HEK293 (cell line): ENCODE results near the gene HNRNPH2.
A peak's percentile ranks its signal among the peaks of the same experiment; 100 is the strongest.

Source experiments
- GLIS1 ChIP-seq: fragments of 450-650 bp; formaldehyde crosslinking; IDR thresholded peaks from 2 replicates; pipeline ENCODE4 v1.5.1; 2016; ENCODE audit warnings: missing biosample characterization, missing genetic modification characterization
- HOXC10 ChIP-seq: sonication (generic); formaldehyde crosslinking; IDR thresholded peaks from 2 replicates; pipeline ENCODE4 v1.8.1; 2023; ENCODE audit warnings: mild to moderate bottlenecking, missing genetic modification reagents
- PRDM4 ChIP-seq: fragments of 450-650 bp; formaldehyde crosslinking; IDR thresholded peaks from 2 replicates; pipeline ENCODE4 v1.5.1; 2017; ENCODE audit warnings: missing biosample characterization, missing genetic modification characterization
- SP2 ChIP-seq: fragments of 450-650 bp; formaldehyde crosslinking; IDR thresholded peaks from 2 replicates; pipeline ENCODE4 v1.5.1; 2016; ENCODE audit warnings: missing biosample characterization, missing genetic modification characterization
- ZBTB7A ChIP-seq: fragments of 450-650 bp; formaldehyde crosslinking; IDR thresholded peaks from 2 replicates; pipeline ENCODE4 v1.5.1; 2016; ENCODE audit warnings: low read depth, missing biosample characterization, missing genetic modification characterization
- ZNF169 ChIP-seq: fragments of 450-650 bp; formaldehyde crosslinking; IDR thresholded peaks from 2 replicates; pipeline ENCODE4 v1.5.1; 2016; ENCODE audit warnings: missing biosample characterization, missing genetic modification characterization
- ZNF248 ChIP-seq: fragments of 450-650 bp; formaldehyde crosslinking; IDR thresholded peaks from 2 replicates; pipeline ENCODE4 v1.5.1; 2017; ENCODE audit warnings: missing biosample characterization, missing genetic modification characterization
- ZNF280C ChIP-seq: fragments of 450-650 bp; formaldehyde crosslinking; IDR thresholded peaks from 2 replicates; pipeline ENCODE4 v1.5.1; 2016; ENCODE audit warnings: missing biosample characterization, missing genetic modification characterization
- ZNF394 ChIP-seq: fragments of 450-650 bp; formaldehyde crosslinking; IDR thresholded peaks from 2 replicates; pipeline ENCODE4 v1.5.1; 2016; ENCODE audit warnings: missing biosample characterization, missing genetic modification characterization, mild to moderate bottlenecking, moderate library complexity, borderline replicate concordance
- ZNF433 ChIP-seq: fragments of 450-650 bp; formaldehyde crosslinking; IDR thresholded peaks from 2 replicates; pipeline ENCODE4 v1.5.1; 2016; ENCODE audit warnings: missing biosample characterization, missing genetic modification characterization, low read depth
- ZNF544 ChIP-seq: fragments of 450-650 bp; formaldehyde crosslinking; IDR thresholded peaks from 2 replicates; pipeline ENCODE4 v1.5.0; 2017; ENCODE audit warnings: missing biosample characterization, missing genetic modification characterization
- ZNF548 ChIP-seq: fragments of 450-650 bp; formaldehyde crosslinking; IDR thresholded peaks from 2 replicates; pipeline ENCODE4 v1.5.1; 2016; ENCODE audit warnings: missing biosample characterization, missing genetic modification characterization
- ZNF561 ChIP-seq: fragments of 450-650 bp; IDR thresholded peaks from 2 replicates; pipeline ENCODE4 v1.5.1; 2018; ENCODE audit warnings: missing biosample characterization, missing genetic modification characterization, borderline replicate concordance
- ZNF571 ChIP-seq: fragments of 450-650 bp; formaldehyde crosslinking; IDR thresholded peaks from 2 replicates; pipeline ENCODE4 v1.5.0; 2017; ENCODE audit warnings: missing biosample characterization, missing genetic modification characterization
- ZNF610 ChIP-seq: fragments of 450-650 bp; formaldehyde crosslinking; IDR thresholded peaks from 2 replicates; pipeline ENCODE4 v1.5.1; 2016; ENCODE audit warnings: missing biosample characterization, missing genetic modification characterization, borderline replicate concordance
- ZNF654 ChIP-seq: fragments of 450-650 bp; formaldehyde crosslinking; IDR thresholded peaks from 2 replicates; pipeline ENCODE4 v1.5.1; 2016; ENCODE audit warnings: low read depth, missing biosample characterization, missing genetic modification characterization
- ZNF660 ChIP-seq: fragments of 450-650 bp; IDR thresholded peaks from 2 replicates; pipeline ENCODE4 v1.5.1; 2018; ENCODE audit warnings: missing biosample characterization, mild to moderate bottlenecking, missing genetic modification characterization
- ZNF664 ChIP-seq: fragments of 450-650 bp; formaldehyde crosslinking; IDR thresholded peaks from 2 replicates; pipeline ENCODE4 v1.5.1; 2016; ENCODE audit warnings: missing biosample characterization, missing genetic modification characterization
- ZNF670 ChIP-seq: fragments of 450-650 bp; formaldehyde crosslinking; IDR thresholded peaks from 2 replicates; pipeline ENCODE4 v1.5.1; 2016; ENCODE audit warnings: missing biosample characterization, missing genetic modification characterization, low read depth
- ZNF707 ChIP-seq: fragments of 450-650 bp; formaldehyde crosslinking; IDR thresholded peaks from 2 replicates; pipeline ENCODE4 v1.5.1; 2016; ENCODE audit warnings: missing biosample characterization, missing genetic modification characterization
- ZNF76 ChIP-seq: fragments of 450-650 bp; formaldehyde crosslinking; IDR thresholded peaks from 2 replicates; pipeline ENCODE4; 2016; ENCODE audit warnings: low read depth, missing biosample characterization, missing genetic modification characterization, borderline replicate concordance
- ZNF776 ChIP-seq: fragments of 450-650 bp; formaldehyde crosslinking; IDR thresholded peaks from 2 replicates; pipeline ENCODE4 v1.5.0; 2017; ENCODE audit warnings: missing biosample characterization, missing genetic modification characterization, borderline replicate concordance
- ZNF777 ChIP-seq: fragments of 450-650 bp; formaldehyde crosslinking; IDR thresholded peaks from 2 replicates; pipeline ENCODE4 v1.5.1; 2017; ENCODE audit warnings: missing biosample characterization, missing genetic modification characterization, borderline replicate concordance
- ZNF837 ChIP-seq: fragments of 450-650 bp; formaldehyde crosslinking; IDR thresholded peaks from 2 replicates; pipeline ENCODE4 v1.5.1; 2016; ENCODE audit warnings: missing biosample characterization, missing genetic modification characterization
- TF ChIP-seq, protein P1 (sequence below): fragments of 450-650 bp; formaldehyde crosslinking; IDR thresholded peaks from 2 replicates; pipeline ENCODE4 v1.5.1; 2016; ENCODE audit warnings: missing biosample characterization, missing genetic modification characterization
- TF ChIP-seq, protein P2 (sequence below): fragments of 450-650 bp; formaldehyde crosslinking; IDR thresholded peaks from 2 replicates; pipeline ENCODE4 v1.5.1; 2017; ENCODE audit warnings: missing biosample characterization, missing genetic modification characterization
- TF ChIP-seq, protein P3 (sequence below): fragments of 450-650 bp; IDR thresholded peaks from 2 replicates; pipeline ENCODE4 v1.5.1; 2018; ENCODE audit warnings: missing biosample characterization, missing genetic modification characterization
- TF ChIP-seq, protein P4 (sequence below): fragments of 450-650 bp; IDR thresholded peaks from 2 replicates; pipeline ENCODE4 v1.5.1; 2018; ENCODE audit warnings: missing biosample characterization, mild to moderate bottlenecking, missing genetic modification characterization

Gene HNRNPH2

DNA sequence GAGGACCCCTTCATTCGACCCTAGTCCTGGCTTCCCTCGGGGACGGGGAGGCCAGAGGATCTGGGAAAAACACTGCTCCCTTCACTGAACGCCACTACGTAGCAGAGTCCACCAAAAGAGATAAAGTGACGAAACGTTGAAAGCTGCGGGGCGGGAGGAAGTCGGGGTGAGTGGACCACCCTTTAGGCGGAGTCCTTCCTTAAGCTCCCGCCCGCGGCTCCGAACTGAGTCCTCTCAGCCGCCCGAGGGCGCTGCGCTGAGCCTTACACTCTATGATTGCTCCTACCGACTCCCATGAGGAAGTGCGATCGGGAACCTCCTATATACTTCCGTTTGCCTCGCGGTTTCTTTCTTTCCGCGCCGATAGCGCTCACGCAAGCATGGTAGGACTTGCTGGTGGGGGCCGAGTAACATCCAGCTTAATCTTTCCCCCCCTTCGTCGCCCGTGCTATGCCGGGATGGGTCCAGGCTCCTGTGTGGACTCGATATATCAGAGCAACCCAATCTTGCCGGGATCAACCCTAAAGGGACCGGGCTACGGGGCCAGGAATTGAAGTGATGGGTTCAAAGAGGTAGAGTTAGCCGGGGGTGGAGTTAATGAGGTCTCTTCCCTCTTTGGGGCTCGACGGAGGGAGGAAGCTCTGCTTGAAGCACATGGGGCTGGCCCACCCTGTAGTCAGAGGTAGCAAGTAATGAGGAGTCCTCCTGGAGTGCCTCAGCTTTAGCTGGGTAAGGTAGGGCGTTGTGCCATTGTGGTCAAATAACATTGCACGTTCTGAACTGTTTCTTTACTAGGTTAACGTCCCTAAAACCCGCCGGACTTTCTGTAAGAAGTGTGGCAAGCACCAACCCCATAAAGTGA is 17.1 kb upstream of the HNRNPH2 start, which contains the start of gene RPL36A (continued):
- TF ChIP-seq ZNF76 (tag by site-specific recombination) (peak; percentile 90), ZNF664 (tag by site-specific recombination) (peak; percentile 33; the same call in 1 of the 2 replicates), PRDM4 (peak; percentile 13; the same call in 1 of the 2 replicates), ZNF707 (tag by site-specific recombination) (no peak), ZNF610 (tag by site-specific recombination) (0 out of 2 replicates have a peak, but pooled peaks have one; percentile 63), ZNF571 (tag by site-specific recombination) (no peak), ZNF837 (tag by site-specific recombination) (no peak), ZNF548 (tag by site-specific recombination) (no peak), HOXC10 (CRISPR knock-in tag) (no peak), ZNF248 (tag by site-specific recombination) (no peak), ZNF654 (tag by site-specific recombination) (peak; percentile 14; the same call in 1 of the 2 replicates), ZNF561 (tag by site-specific recombination) (peak; percentile 87; the same call in 1 of the 2 replicates), ZNF433 (tag by site-specific recombination) (no peak), SP2 (tag by site-specific recombination) (peak; percentile 85), ZNF280C (tag by site-specific recombination) (no peak), ZNF670 (no peak), ZNF544 (tag by site-specific recombination) (no peak), ZNF776 (tag by site-specific recombination) (no peak), ZNF777 (tag by site-specific recombination) (no peak), ZBTB7A (tag by site-specific recombination) (0 out of 2 replicates have a peak, but pooled peaks have one; percentile 11), GLIS1 (tag by site-specific recombination) (no peak), ZNF169 (tag by site-specific recombination) (no peak), ZNF394 (tag by site-specific recombination) (peak; percentile 62; the same call in 1 of the 2 replicates), ZNF660 (tag by site-specific recombination) (peak; percentile 92)
- TF ChIP-seq, protein P1, sequence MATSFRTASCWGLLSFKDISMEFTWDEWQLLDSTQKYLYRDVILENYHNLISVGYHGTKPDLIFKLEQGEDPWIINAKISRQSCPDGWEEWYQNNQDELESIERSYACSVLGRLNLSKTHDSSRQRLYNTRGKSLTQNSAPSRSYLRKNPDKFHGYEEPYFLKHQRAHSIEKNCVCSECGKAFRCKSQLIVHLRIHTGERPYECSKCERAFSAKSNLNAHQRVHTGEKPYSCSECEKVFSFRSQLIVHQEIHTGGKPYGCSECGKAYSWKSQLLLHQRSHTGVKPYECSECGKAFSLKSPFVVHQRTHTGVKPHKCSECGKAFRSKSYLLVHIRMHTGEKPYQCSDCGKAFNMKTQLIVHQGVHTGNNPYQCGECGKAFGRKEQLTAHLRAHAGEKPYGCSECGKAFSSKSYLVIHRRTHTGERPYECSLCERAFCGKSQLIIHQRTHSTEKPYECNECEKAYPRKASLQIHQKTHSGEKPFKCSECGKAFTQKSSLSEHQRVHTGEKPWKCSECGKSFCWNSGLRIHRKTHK (tag by site-specific recombination) = no peak
- TF ChIP-seq, protein P2, sequence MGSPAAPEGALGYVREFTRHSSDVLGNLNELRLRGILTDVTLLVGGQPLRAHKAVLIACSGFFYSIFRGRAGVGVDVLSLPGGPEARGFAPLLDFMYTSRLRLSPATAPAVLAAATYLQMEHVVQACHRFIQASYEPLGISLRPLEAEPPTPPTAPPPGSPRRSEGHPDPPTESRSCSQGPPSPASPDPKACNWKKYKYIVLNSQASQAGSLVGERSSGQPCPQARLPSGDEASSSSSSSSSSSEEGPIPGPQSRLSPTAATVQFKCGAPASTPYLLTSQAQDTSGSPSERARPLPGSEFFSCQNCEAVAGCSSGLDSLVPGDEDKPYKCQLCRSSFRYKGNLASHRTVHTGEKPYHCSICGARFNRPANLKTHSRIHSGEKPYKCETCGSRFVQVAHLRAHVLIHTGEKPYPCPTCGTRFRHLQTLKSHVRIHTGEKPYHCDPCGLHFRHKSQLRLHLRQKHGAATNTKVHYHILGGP = no peak
- TF ChIP-seq, protein P3, sequence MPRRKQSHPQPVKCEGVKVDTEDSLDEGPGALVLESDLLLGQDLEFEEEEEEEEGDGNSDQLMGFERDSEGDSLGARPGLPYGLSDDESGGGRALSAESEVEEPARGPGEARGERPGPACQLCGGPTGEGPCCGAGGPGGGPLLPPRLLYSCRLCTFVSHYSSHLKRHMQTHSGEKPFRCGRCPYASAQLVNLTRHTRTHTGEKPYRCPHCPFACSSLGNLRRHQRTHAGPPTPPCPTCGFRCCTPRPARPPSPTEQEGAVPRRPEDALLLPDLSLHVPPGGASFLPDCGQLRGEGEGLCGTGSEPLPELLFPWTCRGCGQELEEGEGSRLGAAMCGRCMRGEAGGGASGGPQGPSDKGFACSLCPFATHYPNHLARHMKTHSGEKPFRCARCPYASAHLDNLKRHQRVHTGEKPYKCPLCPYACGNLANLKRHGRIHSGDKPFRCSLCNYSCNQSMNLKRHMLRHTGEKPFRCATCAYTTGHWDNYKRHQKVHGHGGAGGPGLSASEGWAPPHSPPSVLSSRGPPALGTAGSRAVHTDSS = 0 out of 2 replicates have a peak, but pooled peaks have one; percentile 28
- TF ChIP-seq, protein P4, sequence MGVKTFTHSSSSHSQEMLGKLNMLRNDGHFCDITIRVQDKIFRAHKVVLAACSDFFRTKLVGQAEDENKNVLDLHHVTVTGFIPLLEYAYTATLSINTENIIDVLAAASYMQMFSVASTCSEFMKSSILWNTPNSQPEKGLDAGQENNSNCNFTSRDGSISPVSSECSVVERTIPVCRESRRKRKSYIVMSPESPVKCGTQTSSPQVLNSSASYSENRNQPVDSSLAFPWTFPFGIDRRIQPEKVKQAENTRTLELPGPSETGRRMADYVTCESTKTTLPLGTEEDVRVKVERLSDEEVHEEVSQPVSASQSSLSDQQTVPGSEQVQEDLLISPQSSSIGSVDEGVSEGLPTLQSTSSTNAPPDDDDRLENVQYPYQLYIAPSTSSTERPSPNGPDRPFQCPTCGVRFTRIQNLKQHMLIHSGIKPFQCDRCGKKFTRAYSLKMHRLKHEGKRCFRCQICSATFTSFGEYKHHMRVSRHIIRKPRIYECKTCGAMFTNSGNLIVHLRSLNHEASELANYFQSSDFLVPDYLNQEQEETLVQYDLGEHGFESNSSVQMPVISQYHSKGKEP (tag by site-specific recombination) = peak; percentile 56; the same call in 1 of the 2 replicates
